GM23338 (cell line): Measurements from ENCODE around the gene NFIA.

Source experiments
- CREB1 ChIP-seq: fragments of 250-450 bp; sonication (Bioruptor Pico); IDR thresholded peaks from 2 replicates; pipeline ENCODE4 v1.5.0; 2020; ENCODE audit warnings: low read depth, mild to moderate bottlenecking, moderate library complexity
- CTCF ChIP-seq, 2 experiments: fragments of 200-600 bp in 1 of 2; sonication (generic) in 1 of 2; conservative IDR thresholded peaks; 2 replicates each; pipeline versions ENCODE4 v1.5.1 to v1.6.1; 2016 to 2017; ENCODE audit warnings: antibody characterized with exemption in 2 of 2, low read depth in 2 of 2, mild to moderate bottlenecking in 2 of 2, moderate library complexity in 1 of 2
- EZH2 ChIP-seq: fragments of 200-600 bp; sonication (generic); IDR thresholded peaks from one replicate; pipeline ENCODE4 v1.8.0; 2017; ENCODE audit warnings: antibody characterized with exemption, mild to moderate bottlenecking, low read depth; ENCODE audit not compliant: unreplicated experiment
- EZH2phosphoT487 ChIP-seq: fragments of 200-600 bp; sonication (generic); IDR thresholded peaks from one replicate; pipeline ENCODE4 v1.8.1; 2018; ENCODE audit warnings: antibody characterized with exemption; ENCODE audit not compliant: unreplicated experiment
- NANOG ChIP-seq: IDR thresholded peaks from 2 replicates; pipeline ENCODE4 v1.6.1; 2016; ENCODE audit warnings: antibody characterized with exemption, borderline replicate concordance
- POLR2AphosphoS5 ChIP-seq: IDR thresholded peaks from 2 replicates; pipeline ENCODE4 v1.6.1; 2016; ENCODE audit warnings: antibody characterized with exemption, low read depth
- REST ChIP-seq: IDR thresholded peaks from one replicate; pipeline ENCODE4 v1.6.1; 2018; ENCODE audit warnings: antibody characterized with exemption; ENCODE audit not compliant: unreplicated experiment
- ZNF114 ChIP-seq: fragments of 250-450 bp; sonication (Bioruptor Pico); IDR thresholded peaks from 2 replicates; pipeline ENCODE4 v1.5.0; 2020; ENCODE audit warnings: mild to moderate bottlenecking, moderate library complexity
- ZNF331 ChIP-seq: fragments of 250-450 bp; sonication (Bioruptor Pico); IDR thresholded peaks from 2 replicates; pipeline ENCODE4 v1.5.0; 2020; ENCODE audit warnings: low read depth, mild to moderate bottlenecking, moderate library complexity
- ZNF462 ChIP-seq: fragments of 250-450 bp; sonication (Bioruptor Pico); IDR thresholded peaks from 2 replicates; pipeline ENCODE4 v1.5.0; 2020; ENCODE audit warnings: mild to moderate bottlenecking, moderate library complexity

GRCh38 chr1:61213245-61214011, 131.1 kb downstream of the NFIA start:
- no peak for TF ChIP-seq CTCF (conservative IDR thresholded peaks at IDR 0.05; ENCODE audit: low read depth in 2 of 2)
- no peak for TF ChIP-seq NANOG
- no peak for TF ChIP-seq ZNF462 (CRISPR knock-in tag)
- no peak for TF ChIP-seq EZH2
- TF ChIP-seq EZH2phosphoT487, result no peak
- TF ChIP-seq POLR2AphosphoS5, result no peak
- no peak for TF ChIP-seq CREB1 (CRISPR knock-in tag)
- TF ChIP-seq ZNF114, result no peak
- no peak for TF ChIP-seq REST
- no peak for TF ChIP-seq ZNF331 (CRISPR knock-in tag)
